SH-SY5Y (cell line): ENCODE results near the gene COMP.

Experiments
- GATA2 ChIP-seq: IDR thresholded peaks from 2 replicates; pipeline ENCODE4 v1.6.1; 2011; ENCODE audit warnings: mild to moderate bottlenecking, low read depth, low read length
- GATA3 ChIP-seq: IDR thresholded peaks from 2 replicates; pipeline ENCODE4 v1.6.1; 2011; ENCODE audit warnings: low read depth, mild to moderate bottlenecking, low read length, moderate library complexity

Gene COMP

DNA sequence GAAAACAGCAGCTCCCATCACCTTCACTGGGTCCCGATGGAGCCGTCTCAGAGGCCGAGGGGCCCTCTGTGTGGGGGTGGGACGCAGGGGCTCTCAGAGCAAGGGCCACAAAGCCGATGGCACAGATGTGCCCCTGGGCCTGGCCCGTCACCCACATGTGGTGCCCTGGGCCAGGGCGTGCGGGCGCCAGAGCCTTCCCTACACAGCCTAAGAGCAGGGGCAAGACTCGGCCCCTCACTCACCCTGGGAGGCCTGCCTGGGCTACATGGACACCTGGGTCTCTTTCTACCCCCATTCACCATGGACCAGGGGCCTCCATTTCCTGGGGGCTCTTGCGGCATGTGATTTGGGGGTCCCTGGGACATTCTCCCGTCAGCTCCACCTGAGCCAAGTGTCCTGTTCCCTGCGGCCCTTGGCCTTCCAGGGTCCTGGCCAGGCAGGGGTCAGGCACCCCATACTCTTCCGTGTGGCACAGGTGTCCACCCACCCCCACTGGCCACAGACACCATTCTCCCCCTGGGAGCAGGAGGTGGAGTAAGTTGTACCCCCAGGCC lies 10.0 kb downstream of the COMP start:
- TF ChIP-seq GATA2 (no peak), GATA3 (no peak)

GRCh38 chr19:18780631-18781030 lies 10.5 kb downstream of the COMP start:
- no peak for TF ChIP-seq GATA3
- TF ChIP-seq GATA2: no peak

DNA sequence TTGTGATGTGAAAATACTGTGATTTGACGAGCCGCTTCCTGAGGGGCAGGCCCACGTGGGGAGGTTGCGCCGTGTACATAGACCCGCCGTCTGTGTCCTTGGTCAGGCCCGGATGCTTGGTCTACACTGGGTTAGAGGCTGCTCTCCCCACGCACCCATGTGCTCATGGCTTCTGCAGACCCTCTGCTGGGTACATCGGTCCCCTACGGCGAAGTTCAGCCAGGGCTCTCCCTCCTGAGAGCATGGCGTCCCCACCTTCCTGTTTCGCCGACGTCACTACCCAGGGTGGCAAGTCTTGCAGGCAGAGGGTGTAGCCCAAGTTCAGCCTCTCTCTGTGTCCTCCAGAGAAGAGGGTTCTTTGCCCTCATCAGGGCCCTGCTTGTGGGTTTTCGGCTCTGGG lies 11.0 kb downstream of the COMP start:
- TF ChIP-seq GATA2 (no peak), GATA3 (no peak)

DNA sequence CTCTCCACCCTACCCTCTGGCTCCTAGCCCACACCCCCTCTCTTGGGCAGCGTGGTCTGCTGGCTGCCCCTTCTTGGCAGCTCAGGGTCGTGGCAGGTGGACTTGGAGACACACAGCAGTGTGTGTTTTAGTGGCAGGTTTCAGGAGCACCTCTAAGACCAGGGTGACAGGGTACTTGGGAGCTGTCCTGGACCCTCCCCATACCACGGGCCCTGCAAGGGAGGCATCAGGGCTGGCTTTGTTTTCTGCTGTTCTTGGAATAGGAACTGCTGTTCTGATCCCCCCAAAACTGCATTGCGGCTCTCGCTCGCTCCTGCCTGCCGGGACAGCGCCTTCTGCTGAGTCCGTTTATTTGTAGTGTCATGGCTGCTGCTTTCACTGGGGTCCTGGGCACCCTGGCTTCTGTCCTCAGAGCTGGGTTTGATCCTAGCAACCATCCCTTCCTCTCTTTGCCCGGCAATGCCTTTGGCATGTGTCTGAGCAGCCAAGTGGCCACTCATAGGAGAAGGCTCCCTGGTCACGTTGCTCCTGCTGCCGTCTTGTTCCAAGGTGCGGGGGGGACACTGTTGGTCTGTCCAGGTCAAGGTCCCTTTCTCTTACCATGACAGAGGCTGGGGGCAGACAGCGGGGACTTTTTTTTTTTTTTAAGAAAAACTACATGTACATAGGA lies 12.1 kb downstream of the COMP start:
- no peak for TF ChIP-seq GATA2

- TF ChIP-seq GATA2 (no peak), GATA3 (no peak)
Observed at GRCh38 chr19:18778076-18778389, 13.1 kb downstream of the COMP start.

GRCh38 chr19:18777301-18778075 lies 13.6 kb downstream of the COMP start:
- no peak for TF ChIP-seq GATA2
- no peak for TF ChIP-seq GATA3

DNA sequence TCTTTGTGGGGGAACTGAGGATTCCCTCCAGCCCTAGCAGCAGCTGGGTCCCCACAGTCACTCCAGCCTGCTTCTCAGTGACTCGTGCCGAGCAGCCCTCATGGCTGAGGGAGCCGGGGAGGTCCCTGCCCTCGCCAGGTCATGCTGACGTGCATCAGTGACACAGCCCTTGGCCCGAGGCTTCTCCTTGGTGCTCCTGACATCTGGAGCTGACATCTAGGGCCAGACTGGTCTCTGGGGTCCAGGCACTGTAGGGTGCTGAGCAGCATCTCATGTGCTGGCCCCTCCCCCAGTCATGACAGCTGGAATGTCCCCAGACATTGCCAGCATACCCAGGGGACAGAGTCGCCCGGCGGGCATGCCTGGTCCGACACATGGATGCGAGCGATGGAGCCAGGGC lies 14.4 kb downstream of the COMP start:
- TF ChIP-seq GATA3: no peak
- no peak for TF ChIP-seq GATA2

- TF ChIP-seq GATA3 (no peak), GATA2 (no peak)
Observed at GRCh38 chr19:18776288-18776594, 14.9 kb downstream of the COMP start.

- TF ChIP-seq GATA2 (no peak), GATA3 (no peak)
Observed at GRCh38 chr19:18775586-18776287, 15.4 kb downstream of the COMP start.

- TF ChIP-seq GATA2 (no peak), GATA3 (no peak)
Observed at GRCh38 chr19:18774782-18775444, 16.2 kb downstream of the COMP start.

DNA sequence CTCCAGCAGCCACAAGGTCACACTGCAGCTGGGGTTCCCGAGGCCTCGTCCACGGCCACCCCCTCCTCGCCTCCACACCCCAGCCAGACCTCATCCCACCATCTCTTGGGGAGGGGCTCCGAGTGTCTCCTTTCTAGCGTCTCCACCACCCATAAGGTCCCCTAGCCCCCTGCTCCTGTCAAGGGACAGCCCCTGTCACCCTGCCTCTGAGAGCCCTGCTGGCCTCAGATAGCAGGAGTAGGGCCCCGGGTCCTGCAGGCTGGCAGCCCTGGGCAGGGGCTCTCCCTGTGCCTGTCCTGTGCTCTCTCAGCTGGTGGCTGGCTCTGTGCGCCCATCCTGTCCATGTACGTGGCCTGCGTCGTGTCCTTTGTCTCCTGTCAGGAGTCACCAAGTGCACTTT lies 17.0 kb downstream of the COMP start:
- no peak for TF ChIP-seq GATA3
- no peak for TF ChIP-seq GATA2

DNA sequence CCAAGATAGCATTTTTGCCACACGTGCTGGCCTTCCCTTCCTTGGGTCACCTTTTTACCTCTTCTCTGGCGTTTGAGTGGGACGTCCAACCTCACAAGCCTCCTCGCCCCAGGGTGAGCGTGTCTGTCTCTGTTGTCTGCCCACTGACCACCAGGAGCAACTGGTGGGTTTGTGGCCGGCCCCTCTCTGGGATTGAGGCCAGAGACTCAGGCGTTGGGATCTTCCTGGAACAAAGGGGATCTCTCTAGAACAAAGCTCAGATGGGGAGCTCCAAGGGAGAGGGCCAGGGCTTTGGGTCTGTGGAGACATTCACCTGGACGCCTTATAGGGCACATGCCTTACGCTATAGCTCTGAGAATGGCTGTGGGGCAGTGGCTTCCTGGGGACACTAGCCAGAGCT lies 17.4 kb downstream of the COMP start:
- no peak for TF ChIP-seq GATA2
- TF ChIP-seq GATA3: no peak

DNA sequence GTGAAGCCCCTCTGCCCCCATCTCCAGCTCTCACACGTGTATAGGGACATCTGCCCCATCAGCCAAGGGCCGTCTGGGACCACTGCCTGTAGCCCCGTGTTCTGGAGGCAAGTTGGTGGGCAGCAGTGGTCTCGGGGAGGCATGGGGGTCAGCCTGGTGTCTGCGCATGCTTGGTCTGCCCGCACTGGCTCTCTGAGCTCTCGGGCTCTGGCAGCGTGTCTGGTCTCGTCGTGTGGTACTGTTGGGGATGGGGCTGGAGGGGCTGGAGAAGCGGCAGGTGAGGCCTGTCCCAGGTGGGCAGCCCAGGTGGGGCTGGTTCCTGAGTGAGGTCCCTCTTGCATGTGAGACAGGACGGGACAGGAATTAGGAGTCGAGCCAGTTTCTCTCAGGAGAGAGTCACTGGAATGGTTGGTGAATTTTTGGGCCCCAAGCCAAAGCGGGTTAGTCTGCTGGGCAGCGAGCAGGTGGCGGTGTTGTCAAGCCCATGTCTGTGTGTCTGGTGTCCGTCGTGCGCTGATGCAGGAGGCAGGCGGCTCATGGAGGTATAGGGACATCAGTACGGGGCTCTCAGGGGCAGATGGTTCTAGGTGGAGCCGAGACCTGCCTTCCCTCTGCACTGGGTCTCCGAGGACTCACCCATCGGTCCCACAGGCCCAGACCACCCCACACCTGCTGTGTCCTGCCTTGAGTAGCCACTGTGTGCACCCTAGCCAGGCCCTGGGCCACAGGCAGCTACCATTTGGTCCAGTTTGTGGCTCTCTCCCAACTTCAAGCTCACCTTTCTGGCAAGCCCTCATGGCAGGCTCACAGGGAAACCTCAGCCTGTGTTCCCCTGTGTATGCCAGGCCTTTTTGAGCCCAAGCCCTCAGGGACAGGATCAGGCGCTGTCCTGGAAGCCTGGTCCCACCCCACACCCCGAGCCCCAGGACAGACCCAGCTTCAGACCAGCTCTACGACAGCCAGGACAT lies 18.2 kb downstream of the COMP start:
- no peak for TF ChIP-seq GATA2
- TF ChIP-seq GATA3: no peak
